HCT116 (cell line): ENCODE results near the gene APOL6. TPM values are rescaled to one million over a fixed set of nuclear protein-coding genes. Genes with fewer than 3 reads are reported as not detected.

ENCODE experiments used
- ATAC-seq: fragments of 200-7000 bp; cut with Tn5 transposase; 2 replicates; pipeline ENCODE4 v1.9.1; 2020; ENCODE audit warnings: mild to moderate bottlenecking, moderate library complexity
- BruUV-seq: library from RNA; stranded (reverse); fragments of 400-500 nt; replicated peaks from 2 replicates; lab custom pipeline; 2021; lab: Mats Ljungman, UMichigan
- CTCF ChIA-PET: fragments of 300-600 bp; sonication (Branson Sonifier 250); formaldehyde crosslinking; loops from one replicate; lab custom pipeline; 2021; ENCODE audit warnings: antibody characterized with exemption; lab: Charles Lee
- POLR2A ChIA-PET: fragments of 300-600, 350-600 bp; sonication (Branson Sonifier 250); formaldehyde crosslinking; loops from one replicate; lab custom pipeline; 2021; ENCODE audit warnings: antibody characterized with exemption; lab: Charles Lee
- RAD21 ChIA-PET, 2 experiments: fragments of 300-600 bp; sonication (Branson Sonifier 250); formaldehyde crosslinking; loops; one replicate each; lab custom pipeline; 2023; ENCODE audit warnings: low total read pairs in 2 of 2; ENCODE audit not compliant: uncharacterized antibody in 2 of 2, unreplicated experiment in 2 of 2, low non-redundant PET in 1 of 2; lab: Charles Lee
- DNase-seq: peaks from one replicate; pipeline ENCODE4 v3.0.0-alpha.2; 2010; ENCODE audit warnings: low read depth, low spot score
- H2AFZ ChIP-seq: fragments of 200-600 bp; shearing (Covaris generic), sonication (generic); 2 replicates; pipeline ENCODE4 v1.6.1; 2017; ENCODE audit warnings: low read depth, mixed run types, mixed read lengths, antibody characterized with exemption, low read length; ENCODE audit not compliant: poor library complexity, severe bottlenecking
- H3K27ac ChIP-seq: 2 replicates; pipeline ENCODE4 v1.5.1; 2012; ENCODE audit warnings: low read depth, low read length
- H3K27me3 ChIP-seq: fragments of 200-600 bp; sonication (generic); 2 replicates; pipeline ENCODE4 v1.6.1; 2016; ENCODE audit warnings: mixed run types, low read length, mixed read lengths; ENCODE audit not compliant: insufficient read depth
- H3K36me3 ChIP-seq, 2 experiments: fragments of 200-500 bp in 1 of 2; fragments of 200-600 bp in 1 of 2; sonication (Bioruptor generic) in 1 of 2; sonication (generic) in 1 of 2; 2 replicates each; pipeline versions ENCODE4 v1.5.1 to v1.6.1; 2014 to 2016; ENCODE audit warnings: low read length in 2 of 2, inconsistent platforms in 1 of 2, mixed read lengths in 1 of 2, mixed run types in 1 of 2; ENCODE audit not compliant: insufficient read depth in 2 of 2, control insufficient read depth in 1 of 2
- H3K4me1 ChIP-seq, 2 experiments: fragments of 200-600 bp in 1 of 2; sonication (generic) in 1 of 2; 2 replicates each; pipeline versions ENCODE4 v1.5.1 to v1.6.1; 2012 to 2017; ENCODE audit warnings: low read length in 2 of 2, inconsistent platforms in 1 of 2, mild to moderate bottlenecking in 1 of 2, mixed read lengths in 1 of 2, mixed run types in 1 of 2, moderate library complexity in 1 of 2; ENCODE audit not compliant: insufficient read depth in 2 of 2, control insufficient read depth in 1 of 2
- H3K4me2 ChIP-seq: fragments of 200-600 bp; sonication (generic); 2 replicates; pipeline ENCODE4 v1.6.1; 2017; ENCODE audit warnings: mixed run types, low read length, mixed read lengths
- H3K4me3 ChIP-seq, 2 experiments: fragments of 200-600 bp in 1 of 2; sonication (generic) in 1 of 2; replicated peaks in 1 of 2; 2 replicates each; pipeline ENCODE4 v1.5.1; 2011 to 2016; ENCODE audit warnings: low read length in 2 of 2, control low read depth in 1 of 2, low read depth in 1 of 2, mild to moderate bottlenecking in 1 of 2, mixed read lengths in 1 of 2, mixed run types in 1 of 2
- H3K79me2 ChIP-seq: fragments of 200-600 bp; sonication (generic); 2 replicates; pipeline ENCODE4 v1.6.1; 2017; ENCODE audit warnings: mild to moderate bottlenecking, mixed run types, low read length, moderate library complexity, mixed read lengths; ENCODE audit not compliant: insufficient read depth
- H3K9ac ChIP-seq: fragments of 200-600 bp; sonication (generic); 2 replicates; pipeline ENCODE4 v1.6.1; 2016; ENCODE audit warnings: low read length, mixed read lengths
- H3K9me2 ChIP-seq: fragments of 200-600 bp; sonication (generic), shearing (Covaris generic); 2 replicates; pipeline ENCODE4 v1.6.1; 2017; ENCODE audit warnings: mixed run types, mild to moderate bottlenecking, moderate library complexity; ENCODE audit not compliant: insufficient read depth
- H3K9me3 ChIP-seq, 2 experiments: fragments of 200-500 bp in 1 of 2; fragments of 200-600 bp in 1 of 2; sonication (Bioruptor generic) in 1 of 2; sonication (generic) in 1 of 2; 2 replicates each; pipeline ENCODE4 v1.6.1; 2014 to 2017; ENCODE audit warnings: low read length in 2 of 2, mixed read lengths in 2 of 2, inconsistent platforms in 1 of 2, low read depth in 1 of 2, mild to moderate bottlenecking in 1 of 2, mixed run types in 1 of 2, moderate library complexity in 1 of 2; ENCODE audit not compliant: control insufficient read depth in 1 of 2, insufficient read depth in 1 of 2
- H4K20me1 ChIP-seq: fragments of 200-600 bp; sonication (generic), shearing (Covaris generic); 2 replicates; pipeline ENCODE4 v1.6.1; 2017; ENCODE audit warnings: mixed run types, mild to moderate bottlenecking, moderate library complexity; ENCODE audit not compliant: insufficient read depth
- CEBPB ChIP-seq: IDR thresholded peaks from 2 replicates; pipeline ENCODE4 v1.6.1; 2012; ENCODE audit warnings: low read depth
- ELF1 ChIP-seq: IDR thresholded peaks from 2 replicates; pipeline ENCODE4 v1.6.1; 2012; ENCODE audit warnings: low read depth, borderline replicate concordance
- JUND ChIP-seq: IDR thresholded peaks from 2 replicates; pipeline ENCODE4 v1.6.1; 2012
- POLR2AphosphoS5 ChIP-seq: IDR thresholded peaks from 2 replicates; pipeline ENCODE4 v1.6.1; 2011; ENCODE audit warnings: mild to moderate bottlenecking, low read depth, low read length, moderate library complexity
- RAD21 ChIP-seq: IDR thresholded peaks from 2 replicates; pipeline ENCODE4 v1.6.1; 2012; ENCODE audit warnings: low read depth, mild to moderate bottlenecking
- YY1 ChIP-seq: IDR thresholded peaks from 2 replicates; pipeline ENCODE4 v1.6.1; 2011; ENCODE audit warnings: low read length, low read depth, moderate library complexity, mild to moderate bottlenecking; ENCODE audit not compliant: insufficient replicate concordance; ENCODE audit errors: extremely low read depth
- ZNF274 ChIP-seq: fragments of 200-500 bp; sonication (Bioruptor generic); IDR thresholded peaks from 2 replicates; pipeline ENCODE4 v1.6.1; 2014; ENCODE audit warnings: mild to moderate bottlenecking, low read depth, low read length, inconsistent platforms
- intact Hi-C: fragments of 100-400 bp; cut with micrococcal nuclease; formaldehyde crosslinking; loops from 2 replicates; pipeline ENCODE4 v1.10.0; 2022
- total RNA-seq: library from RNA; stranded (reverse); gene quantifications from one replicate; pipeline ENCODE4 v1.2.1, GENCODE V29; 2021; ENCODE audit not compliant: unreplicated experiment
- TF ChIP-seq, protein P1 (sequence below): IDR thresholded peaks from 2 replicates; pipeline ENCODE4 v1.6.1; 2011; ENCODE audit warnings: mild to moderate bottlenecking, low read length, moderate library complexity; ENCODE audit not compliant: insufficient replicate concordance; ENCODE audit errors: extremely low read depth
- TF ChIP-seq, protein P2 (sequence below): IDR thresholded peaks from 2 replicates; pipeline ENCODE4 v1.6.1; 2012
- TF ChIP-seq, protein P3 (sequence below): IDR thresholded peaks from 2 replicates; pipeline ENCODE4 v1.6.1; 2012

APOL6 gene
- total RNA-seq, 1 experiment from 2014 or later: 0.84 TPM

DNA sequence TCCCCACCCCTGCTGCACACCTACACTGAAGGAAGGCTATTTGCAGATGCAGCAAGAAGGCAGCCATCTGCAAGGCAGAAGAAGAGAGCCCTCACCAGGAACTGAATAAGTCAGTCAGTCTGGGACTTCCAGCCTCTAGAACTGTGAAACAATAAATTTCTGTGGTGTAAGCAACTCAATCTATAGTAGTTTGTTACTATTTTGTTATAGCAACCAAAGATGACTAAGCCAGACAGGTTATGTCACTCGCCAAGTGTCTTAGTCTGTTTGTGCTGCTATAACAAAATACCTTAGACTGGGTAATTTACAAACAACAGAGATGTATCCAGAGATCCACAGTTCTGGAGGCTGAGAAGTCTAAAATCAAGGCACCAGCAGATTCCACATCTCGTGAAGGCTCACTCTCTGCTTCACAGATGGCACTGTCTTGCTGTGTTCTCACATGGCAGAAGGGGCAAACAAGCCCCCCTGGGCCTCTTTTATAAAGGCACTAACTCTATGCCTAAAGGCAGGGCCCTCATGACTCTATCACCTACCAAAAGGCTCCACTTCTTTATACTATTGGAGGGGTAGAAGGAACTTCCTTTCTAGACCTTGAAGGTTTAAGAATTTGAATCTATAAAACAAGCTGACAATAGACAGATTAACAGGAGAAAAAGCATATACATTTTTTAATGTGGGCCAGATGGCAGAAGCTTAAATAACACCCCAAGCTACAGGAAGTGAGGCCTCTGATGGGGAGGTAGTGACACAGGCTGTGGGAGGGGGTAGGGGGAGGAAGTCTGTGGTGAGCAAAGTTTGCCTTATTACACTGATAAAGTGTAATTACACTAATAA, 12.3 kb downstream of the APOL6 start:
- CTCF ChIA-PET: no interaction called here
- DNase-seq: no peak

More for the DNA sequence above, 12.3 kb downstream of the APOL6 start:
- Histone ChIP-seq H4K20me1 (no peaks in the 10 kb centered on the region), H3K79me2 (no peaks in the 10 kb centered on the region), H3K9me3 (peaks cover 2 to 6% of the 10 kb centered on the region in 2 experiments; a peak in 1 of 4 replicates), H3K27me3 (no peaks in the 10 kb centered on the region), H3K9me2 (no peaks in the 10 kb centered on the region), H3K4me3 (no peak overlapping the region), H2AFZ (no peak overlapping the region), H3K27ac (no peak overlapping the region), H3K4me1 (no peaks in the 10 kb centered on the region), H3K4me2 (no peak overlapping the region), H3K9ac (no peak overlapping the region), H3K36me3 (no peaks in the 10 kb centered on the region)
- ChIA-PET RAD21 (no interaction called here), POLR2A (no interaction called here)
- ATAC-seq: no peak
- intact Hi-C loops: no loop called here
- no peak for TF ChIP-seq ZNF274
- TF ChIP-seq YY1: no peak
- TF ChIP-seq, protein P1, sequence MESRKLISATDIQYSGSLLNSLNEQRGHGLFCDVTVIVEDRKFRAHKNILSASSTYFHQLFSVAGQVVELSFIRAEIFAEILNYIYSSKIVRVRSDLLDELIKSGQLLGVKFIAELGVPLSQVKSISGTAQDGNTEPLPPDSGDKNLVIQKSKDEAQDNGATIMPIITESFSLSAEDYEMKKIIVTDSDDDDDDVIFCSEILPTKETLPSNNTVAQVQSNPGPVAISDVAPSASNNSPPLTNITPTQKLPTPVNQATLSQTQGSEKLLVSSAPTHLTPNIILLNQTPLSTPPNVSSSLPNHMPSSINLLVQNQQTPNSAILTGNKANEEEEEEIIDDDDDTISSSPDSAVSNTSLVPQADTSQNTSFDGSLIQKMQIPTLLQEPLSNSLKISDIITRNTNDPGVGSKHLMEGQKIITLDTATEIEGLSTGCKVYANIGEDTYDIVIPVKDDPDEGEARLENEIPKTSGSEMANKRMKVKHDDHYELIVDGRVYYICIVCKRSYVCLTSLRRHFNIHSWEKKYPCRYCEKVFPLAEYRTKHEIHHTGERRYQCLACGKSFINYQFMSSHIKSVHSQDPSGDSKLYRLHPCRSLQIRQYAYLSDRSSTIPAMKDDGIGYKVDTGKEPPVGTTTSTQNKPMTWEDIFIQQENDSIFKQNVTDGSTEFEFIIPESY: no peak
- TF ChIP-seq ELF1: no peak
- TF ChIP-seq CEBPB: no peak
- TF ChIP-seq, protein P2, sequence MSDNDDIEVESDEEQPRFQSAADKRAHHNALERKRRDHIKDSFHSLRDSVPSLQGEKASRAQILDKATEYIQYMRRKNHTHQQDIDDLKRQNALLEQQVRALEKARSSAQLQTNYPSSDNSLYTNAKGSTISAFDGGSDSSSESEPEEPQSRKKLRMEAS: no peak
- no peak for TF ChIP-seq POLR2AphosphoS5
- TF ChIP-seq JUND: no peak
- TF ChIP-seq, protein P3, sequence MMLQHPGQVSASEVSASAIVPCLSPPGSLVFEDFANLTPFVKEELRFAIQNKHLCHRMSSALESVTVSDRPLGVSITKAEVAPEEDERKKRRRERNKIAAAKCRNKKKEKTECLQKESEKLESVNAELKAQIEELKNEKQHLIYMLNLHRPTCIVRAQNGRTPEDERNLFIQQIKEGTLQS: no peak
- TF ChIP-seq RAD21: no peak
- BruUV-seq: no TSS peak
